Left lung (tissue), 10 donors: ENCODE results near the gene REEP3. TPM values are rescaled to one million over a fixed set of nuclear protein-coding genes. Genes with fewer than 3 reads are reported as not detected.

Experiments
- ATAC-seq: fragments of 200-7000 bp; cut with Tn5 transposase; one replicate; pipeline ENCODE4 v1.9.1; 2020; ENCODE audit warnings: moderate library complexity
- DNase-seq, 4 donors: peaks; one replicate each; pipeline ENCODE4 v3.0.0-alpha.2; 2013 to 2020
- H3K27ac ChIP-seq, 2 donors: fragments of 200-600 bp; sonication (generic) in 1 of 2; one replicate each; pipeline versions ENCODE4 v1.5.0 to v1.8.0; 2020 to 2021
- H3K27me3 ChIP-seq, 2 donors: fragments of 200-600 bp; sonication (generic) in 1 of 2; one replicate each; pipeline versions ENCODE4 v1.5.0 to v1.8.0; 2020 to 2021
- H3K36me3 ChIP-seq, 2 donors: fragments of 200-600 bp; sonication (generic) in 1 of 2; one replicate each; pipeline versions ENCODE4 v1.5.0 to v1.8.0; 2020 to 2021
- H3K4me1 ChIP-seq, 2 donors: fragments of 200-600 bp; one replicate each; pipeline ENCODE4 v1.8.0; 2021
- H3K4me3 ChIP-seq, 2 donors: fragments of 200-600 bp; sonication (generic) in 1 of 2; one replicate each; pipeline versions ENCODE4 v1.5.0 to v1.8.0; 2020 to 2021; ENCODE audit warnings: mild to moderate bottlenecking in 1 of 2
- H3K9me3 ChIP-seq, 2 donors: fragments of 200-600 bp; sonication (generic) in 1 of 2; one replicate each; pipeline versions ENCODE4 v1.5.0 to v1.8.0; 2020 to 2021
- intact Hi-C, 2 donors: fragments of 100-400 bp; cut with DNase I; formaldehyde crosslinking; loops; one replicate each; pipeline versions ENCODE4 v1.11.2 to v1.14.2; 2022
- polyA plus RNA-seq, 6 donors: library from polyadenylated mRNA; unstranded; fragments of 120-200 nt; gene quantifications; one replicate each; pipeline ENCODE4 v1.2.1, GENCODE V29; 2013; ENCODE audit not compliant: insufficient read length in 6 of 6
- total RNA-seq, 2 donors: library from RNA; stranded (reverse); fragmentation: NEBNext Ultra II Directional; extraction: Animal tissue kit (Norgen Biotek cat#: 25700); gene quantifications; one replicate each; pipeline ENCODE4 v1.2.1, GENCODE V29; 2021
- TF ChIP-seq, protein P1 (sequence below), 2 donors: fragments of 200-600 bp; sonication (generic) in 1 of 2; IDR thresholded peaks; one replicate each; pipeline versions ENCODE4 v1.5.0 to v1.8.0; 2021; ENCODE audit warnings: antibody characterized with exemption in 2 of 2
- donor health status: DM: no; HTN: yes; CAD: no.
- donor health status: DM: no; HTN: no; CAD: no.

Gene REEP3
- total and polyA plus RNA-seq, 8 donors = 29.3 to 57.8 (median 38.2) TPM

DNA sequence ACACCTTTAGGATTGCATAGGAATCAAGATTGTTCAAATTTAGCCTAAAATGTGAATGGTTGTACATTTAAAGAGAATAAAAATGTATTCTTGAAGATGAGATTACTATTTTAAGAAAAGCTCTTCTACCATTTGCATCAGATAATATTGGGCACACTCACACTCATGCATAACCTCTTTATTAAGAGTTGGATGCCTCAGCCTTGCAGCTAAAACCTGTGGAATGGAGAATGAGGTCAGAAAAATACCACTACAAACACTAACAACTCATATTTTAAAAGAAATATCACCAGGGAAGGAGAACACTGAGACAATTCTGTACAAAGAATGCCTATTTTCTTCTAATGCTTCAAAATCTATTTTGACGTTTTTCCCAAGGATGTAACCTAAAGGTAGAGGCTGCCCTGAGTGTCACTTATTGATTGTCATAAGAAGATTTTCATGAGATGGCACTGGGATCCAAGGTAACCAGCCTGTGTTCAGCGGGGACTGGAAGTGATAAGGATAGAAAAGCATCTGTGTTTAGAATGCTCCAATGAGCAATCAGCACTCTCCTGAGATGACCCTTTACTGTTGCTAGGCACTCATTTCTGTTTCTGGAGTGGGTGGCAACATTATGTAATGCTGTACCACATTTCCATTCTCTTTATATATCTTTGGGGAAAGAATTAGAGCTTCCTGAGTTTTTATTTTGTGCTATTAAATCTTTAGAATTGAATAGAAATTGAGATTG lies 26.6 kb downstream of the REEP3 start:
- intact Hi-C loops = no loop called here
- TF ChIP-seq, protein P1, sequence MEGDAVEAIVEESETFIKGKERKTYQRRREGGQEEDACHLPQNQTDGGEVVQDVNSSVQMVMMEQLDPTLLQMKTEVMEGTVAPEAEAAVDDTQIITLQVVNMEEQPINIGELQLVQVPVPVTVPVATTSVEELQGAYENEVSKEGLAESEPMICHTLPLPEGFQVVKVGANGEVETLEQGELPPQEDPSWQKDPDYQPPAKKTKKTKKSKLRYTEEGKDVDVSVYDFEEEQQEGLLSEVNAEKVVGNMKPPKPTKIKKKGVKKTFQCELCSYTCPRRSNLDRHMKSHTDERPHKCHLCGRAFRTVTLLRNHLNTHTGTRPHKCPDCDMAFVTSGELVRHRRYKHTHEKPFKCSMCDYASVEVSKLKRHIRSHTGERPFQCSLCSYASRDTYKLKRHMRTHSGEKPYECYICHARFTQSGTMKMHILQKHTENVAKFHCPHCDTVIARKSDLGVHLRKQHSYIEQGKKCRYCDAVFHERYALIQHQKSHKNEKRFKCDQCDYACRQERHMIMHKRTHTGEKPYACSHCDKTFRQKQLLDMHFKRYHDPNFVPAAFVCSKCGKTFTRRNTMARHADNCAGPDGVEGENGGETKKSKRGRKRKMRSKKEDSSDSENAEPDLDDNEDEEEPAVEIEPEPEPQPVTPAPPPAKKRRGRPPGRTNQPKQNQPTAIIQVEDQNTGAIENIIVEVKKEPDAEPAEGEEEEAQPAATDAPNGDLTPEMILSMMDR (IDR thresholded peaks at IDR 0.05) = no peak
- Histone ChIP-seq H3K36me3 (no peaks in the 10 kb centered on the region), H3K4me1 (peaks cover 0 to 10% of the 10 kb centered on the region in 2 donors), H3K27me3 (no peaks in the 10 kb centered on the region), H3K9me3 (no peaks in the 10 kb centered on the region), H3K27ac (no peak overlapping the region), H3K4me3 (no peak overlapping the region)
- no peak for ATAC-seq
- DNase-seq = no peak

DNA sequence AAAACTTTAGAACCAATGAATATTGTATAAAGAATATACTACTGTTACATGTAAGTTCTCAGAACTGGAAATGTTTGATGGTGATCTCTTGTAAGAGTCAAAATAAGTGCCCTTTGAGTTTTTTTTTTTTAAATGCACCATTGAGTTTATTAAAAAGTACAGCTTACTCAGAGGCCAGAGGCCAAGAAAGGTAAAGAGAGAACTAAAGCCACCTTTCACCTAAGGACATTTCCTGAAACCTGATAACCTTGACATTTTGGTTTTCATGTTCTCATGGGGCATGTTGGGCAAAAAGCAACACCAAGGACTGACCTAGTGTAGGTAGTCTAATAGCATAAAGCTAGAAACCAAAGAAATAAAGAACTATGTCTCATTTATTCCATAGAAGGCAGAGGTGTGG lies 27.7 kb downstream of the REEP3 start:
- intact Hi-C loops = no loop called here
- H3K27ac ChIP-seq = no peak overlapping the region

DNA sequence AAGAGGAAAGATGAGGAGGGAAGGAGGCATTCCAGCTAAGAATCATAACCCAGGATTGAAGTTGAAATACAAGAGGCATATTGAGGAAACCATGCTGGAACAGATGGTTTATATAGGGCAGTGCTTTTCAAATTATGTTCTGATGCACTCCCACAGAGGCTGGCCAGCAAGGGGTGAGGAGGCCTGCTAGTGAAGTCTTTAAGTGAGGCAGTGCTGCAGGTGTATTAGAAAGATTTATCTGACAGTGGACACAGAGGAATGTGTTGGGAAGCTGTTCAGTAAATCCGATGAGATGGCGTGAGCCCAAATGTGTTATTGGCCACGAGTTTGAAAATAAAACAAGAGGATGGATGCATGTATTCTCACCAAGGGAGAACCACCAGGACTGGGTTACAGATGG lies 28.6 kb downstream of the REEP3 start:
- no peaks in the 10 kb centered on the region for H3K36me3 ChIP-seq
- intact Hi-C loops = no loop called here
- no peak for ATAC-seq

More for the DNA sequence above, 27.7 kb downstream of the REEP3 start:
- no peaks in the 10 kb centered on the region for H3K9me3 ChIP-seq
- TF ChIP-seq, protein P1 (IDR thresholded peaks at IDR 0.05) = no peak
- H3K27me3 ChIP-seq = no peaks in the 10 kb centered on the region
- no peak overlapping the region for H3K4me3 ChIP-seq
- DNase-seq (no peak), ATAC-seq (no peak)
- H3K4me1 ChIP-seq = peaks cover 0 to 16% of the 10 kb centered on the region in 2 donors
- no peaks in the 10 kb centered on the region for H3K36me3 ChIP-seq

DNA sequence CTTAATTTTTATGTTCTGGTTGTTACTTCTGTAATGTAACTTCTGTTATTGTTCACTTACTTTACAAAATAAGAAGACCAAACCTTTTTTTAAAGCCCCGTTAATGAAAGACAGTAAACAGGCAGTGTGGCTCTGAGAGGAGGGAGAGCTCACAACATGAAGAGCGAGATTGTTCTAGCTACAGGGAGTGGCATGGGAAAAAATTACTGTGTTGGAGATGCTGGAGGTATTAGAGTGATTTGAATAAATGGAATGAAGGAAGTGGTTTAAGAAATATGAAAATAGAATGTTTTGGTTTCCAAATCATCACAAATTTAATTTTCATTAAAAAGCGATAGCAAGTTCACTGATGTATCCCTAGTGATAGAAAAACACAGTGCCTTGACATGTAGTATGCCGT lies 31.8 kb downstream of the REEP3 start:
- H3K4me1 ChIP-seq = peaks cover 0 to 20% of the 10 kb centered on the region in 2 donors
- no peaks in the 10 kb centered on the region for H3K27me3 ChIP-seq
- H3K9me3 ChIP-seq = no peaks in the 10 kb centered on the region
- H3K36me3 ChIP-seq = no peaks in the 10 kb centered on the region
- DNase-seq = no peak
- no peak overlapping the region for H3K4me3 ChIP-seq
- TF ChIP-seq, protein P1 (IDR thresholded peaks at IDR 0.05) = no peak
- peak overlapping the region in 1 of 2 donors; percentile 16 for H3K27ac ChIP-seq
- peak; percentile 50 for ATAC-seq
- intact Hi-C loops = no loop called here

More for the DNA sequence above, 28.6 kb downstream of the REEP3 start:
- DNase-seq = no peak
- no peaks in the 10 kb centered on the region for H3K9me3 ChIP-seq
- H3K4me3 ChIP-seq = no peak overlapping the region
- H3K27ac ChIP-seq = no peak overlapping the region
- peaks cover 0 to 14% of the 10 kb centered on the region in 2 donors for H3K4me1 ChIP-seq
- TF ChIP-seq, protein P1 (IDR thresholded peaks at IDR 0.05) = no peak
- H3K27me3 ChIP-seq = no peaks in the 10 kb centered on the region

DNA sequence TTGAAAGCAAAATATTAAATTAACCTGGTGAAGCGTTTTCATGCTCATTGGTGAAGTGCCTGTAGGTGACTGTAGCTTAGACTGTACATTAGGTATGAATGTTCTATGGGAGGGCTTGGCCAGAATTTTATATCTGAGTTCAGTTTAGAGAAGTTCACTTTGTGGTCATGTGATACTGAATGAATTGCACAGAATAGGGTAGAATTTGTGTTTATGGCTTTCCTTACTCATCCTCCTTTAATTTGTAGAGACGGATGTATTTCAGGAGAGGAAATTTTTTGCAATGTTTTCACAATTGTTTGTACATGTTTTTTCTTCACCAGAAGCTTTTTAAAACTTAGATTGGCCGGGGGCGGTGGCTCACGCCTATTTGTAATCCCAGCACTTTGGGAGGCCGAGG lies 32.3 kb downstream of the REEP3 start:
- H3K27me3 ChIP-seq = no peaks in the 10 kb centered on the region
- no peak for DNase-seq
- TF ChIP-seq, protein P1 (IDR thresholded peaks at IDR 0.05) = no peak
- no peaks in the 10 kb centered on the region for H3K36me3 ChIP-seq
- intact Hi-C loops = no loop called here
- no peaks in the 10 kb centered on the region for H3K9me3 ChIP-seq
- H3K4me3 ChIP-seq = no peak overlapping the region
- peak overlapping the region in 1 of 2 donors; percentile 16 for H3K27ac ChIP-seq
- ATAC-seq = peak; percentile 12
- H3K4me1 ChIP-seq = peaks cover 0 to 20% of the 10 kb centered on the region in 2 donors
